ENCODE data around the gene LMNTD1. TPM values are rescaled to one million over a fixed set of nuclear protein-coding genes. Genes with fewer than 3 reads are reported as not detected.

Gene LMNTD1
- polyA plus RNA-seq, 1 experiment = 0.76 TPM

GRCh38 chr12:25521625-25522256 lies 31.3 kb downstream of the LMNTD1 start:
- DNase-seq (ENCODE audit: low read depth) = no peak
- H3K4me3 ChIP-seq (ENCODE audit: low read depth, low read length) = no peak overlapping the region
- no peaks in the 10 kb centered on the region for H3K27me3 ChIP-seq (ENCODE audit: control insufficient read depth, insufficient read depth, low read length)
- H3K36me3 ChIP-seq (ENCODE audit: control insufficient read depth, insufficient read depth, low read length) = no peaks in the 10 kb centered on the region
- TF ChIP-seq CTCF (IDR thresholded peaks at IDR 0.05; ENCODE audit: insufficient read depth, low read depth, low read length) = no peak
- ChIA-PET POLR2A (interaction anchor here (0.5 kb wide), 1 partner anchor 74 kb away, joined by 3 read pairs; no protein-coding TSS in a partner anchor), CTCF (no interaction called here)

GRCh38 chr12:25518512-25518911 lies 34.6 kb downstream of the LMNTD1 start:
- ChIA-PET POLR2A (no interaction called here), CTCF (no interaction called here)
- Histone ChIP-seq H3K36me3 (ENCODE audit: control insufficient read depth, insufficient read depth, low read length) (no peaks in the 10 kb centered on the region), H3K27me3 (ENCODE audit: control insufficient read depth, insufficient read depth, low read length) (no peaks in the 10 kb centered on the region), H3K4me3 (ENCODE audit: low read depth, low read length) (no peak overlapping the region)
- TF ChIP-seq CTCF (IDR thresholded peaks at IDR 0.05; ENCODE audit: insufficient read depth, low read depth, low read length) = no peak
- DNase-seq (ENCODE audit: low read depth) = peak; percentile 36

- no peak for TF ChIP-seq CTCF (IDR thresholded peaks at IDR 0.05; ENCODE audit: insufficient read depth, low read depth, low read length)
- CTCF ChIA-PET = no interaction called here
Observed at GRCh38 chr12:25504744-25505143, 48.3 kb downstream of the LMNTD1 start.

GRCh38 chr12:25503666-25504065 lies 49.4 kb downstream of the LMNTD1 start:
- ChIA-PET CTCF (no interaction called here), POLR2A (no interaction called here)
- Histone ChIP-seq H3K4me3 (ENCODE audit: low read depth, low read length) (no peak overlapping the region), H3K36me3 (ENCODE audit: control insufficient read depth, insufficient read depth, low read length) (no peaks in the 10 kb centered on the region), H3K27me3 (ENCODE audit: control insufficient read depth, insufficient read depth, low read length) (no peaks in the 10 kb centered on the region)
- no peak for DNase-seq (ENCODE audit: low read depth)
- TF ChIP-seq CTCF (IDR thresholded peaks at IDR 0.05; ENCODE audit: insufficient read depth, low read depth, low read length) = no peak

More at GRCh38 chr12:25504744-25505143, 48.3 kb downstream of the LMNTD1 start:
- Histone ChIP-seq H3K27me3 (ENCODE audit: control insufficient read depth, insufficient read depth, low read length) (no peaks in the 10 kb centered on the region), H3K4me3 (ENCODE audit: low read depth, low read length) (no peak overlapping the region), H3K36me3 (ENCODE audit: control insufficient read depth, insufficient read depth, low read length) (no peaks in the 10 kb centered on the region)
- no peak for DNase-seq (ENCODE audit: low read depth)
- POLR2A ChIA-PET = no interaction called here

- no peak for TF ChIP-seq CTCF (IDR thresholded peaks at IDR 0.05; ENCODE audit: insufficient read depth, low read depth, low read length)
- ChIA-PET POLR2A (no interaction called here), CTCF (no interaction called here)
- no peaks in the 10 kb centered on the region for H3K27me3 ChIP-seq (ENCODE audit: control insufficient read depth, insufficient read depth, low read length)
- no peak overlapping the region for H3K4me3 ChIP-seq (ENCODE audit: low read depth, low read length)
- H3K36me3 ChIP-seq (ENCODE audit: control insufficient read depth, insufficient read depth, low read length) = no peaks in the 10 kb centered on the region
- DNase-seq (ENCODE audit: low read depth) = no peak
Observed at GRCh38 chr12:25502596-25502995, 50.5 kb downstream of the LMNTD1 start.

Data from BJ (cell line).